Progenitor cell of endocrine pancreas (in vitro differentiated cells): ENCODE measurements around the gene SEMA6B. TPM values are rescaled to one million over a fixed set of nuclear protein-coding genes. Genes with fewer than 3 reads are reported as not detected.

ENCODE experiments used
- DNase-seq: peaks from one replicate; pipeline ENCODE4 v3.0.0; 2021; ENCODE audit warnings: low spot score; ENCODE audit not compliant: unreplicated experiment
- H3K27ac Mint-ChIP-seq: 2 replicates; pipeline ENCODE4 v1.8.0; 2021; ENCODE audit warnings: mild to moderate bottlenecking, moderate library complexity, mixed read lengths
- H3K27me3 Mint-ChIP-seq: 2 replicates; pipeline ENCODE4 v1.8.0; 2021; ENCODE audit warnings: mixed read lengths
- H3K36me3 Mint-ChIP-seq: 2 replicates; pipeline ENCODE4 v1.8.0; 2022; ENCODE audit warnings: mixed read lengths; ENCODE audit not compliant: insufficient read depth
- H3K4me1 Mint-ChIP-seq: 2 replicates; pipeline ENCODE4 v1.8.0; 2021; ENCODE audit warnings: low read depth, mixed read lengths
- H3K4me3 Mint-ChIP-seq: 2 replicates; pipeline ENCODE4 v1.8.0; 2021; ENCODE audit warnings: low read depth, mild to moderate bottlenecking, moderate library complexity, mixed read lengths
- H3K9me3 Mint-ChIP-seq: 2 replicates; pipeline ENCODE4 v1.8.0; 2021; ENCODE audit warnings: low read depth, mixed read lengths
- total RNA-seq: library from RNA; stranded (reverse); gene quantifications from 2 replicates; pipeline ENCODE4 v1.2.1, GENCODE V29; 2021
- TF ChIP-seq, protein P1 (sequence below): fragments of 200-600 bp; sonication (generic); IDR thresholded peaks from one replicate; pipeline ENCODE4 v1.5.0; 2021; ENCODE audit warnings: antibody characterized with exemption, mild to moderate bottlenecking; ENCODE audit not compliant: unreplicated experiment

Gene SEMA6B
- total RNA-seq, 1 donor from 2014 or later: 26.6 TPM

DNA sequence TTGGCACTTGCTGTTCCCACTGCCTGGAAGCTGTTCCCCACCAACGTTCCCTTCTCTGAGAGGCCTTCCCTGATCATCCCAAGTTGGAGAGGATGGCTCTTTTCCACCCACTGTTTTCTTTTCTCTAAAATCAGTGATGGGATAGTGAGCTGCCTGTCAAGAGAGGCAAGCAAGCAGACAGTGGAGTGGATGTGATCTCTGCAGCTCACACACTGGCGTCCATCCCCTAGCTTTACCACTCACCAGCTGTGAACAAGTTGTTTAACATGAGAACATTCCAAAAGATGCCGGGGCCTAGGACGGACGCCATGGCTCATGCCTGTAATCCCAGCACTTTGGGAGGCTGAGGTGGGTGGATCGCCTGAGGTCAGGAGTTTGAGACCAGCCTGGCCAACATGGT is 28.0 kb upstream of the SEMA6B start:
- DNase-seq: no peak
- H3K4me3 Mint-ChIP-seq: no peak overlapping the region
- H3K4me1 Mint-ChIP-seq: no peaks in the 10 kb centered on the region
- H3K27me3 Mint-ChIP-seq: peaks cover 50% of the 10 kb centered on the region
- no peak overlapping the region for H3K27ac Mint-ChIP-seq
- TF ChIP-seq, protein P1, sequence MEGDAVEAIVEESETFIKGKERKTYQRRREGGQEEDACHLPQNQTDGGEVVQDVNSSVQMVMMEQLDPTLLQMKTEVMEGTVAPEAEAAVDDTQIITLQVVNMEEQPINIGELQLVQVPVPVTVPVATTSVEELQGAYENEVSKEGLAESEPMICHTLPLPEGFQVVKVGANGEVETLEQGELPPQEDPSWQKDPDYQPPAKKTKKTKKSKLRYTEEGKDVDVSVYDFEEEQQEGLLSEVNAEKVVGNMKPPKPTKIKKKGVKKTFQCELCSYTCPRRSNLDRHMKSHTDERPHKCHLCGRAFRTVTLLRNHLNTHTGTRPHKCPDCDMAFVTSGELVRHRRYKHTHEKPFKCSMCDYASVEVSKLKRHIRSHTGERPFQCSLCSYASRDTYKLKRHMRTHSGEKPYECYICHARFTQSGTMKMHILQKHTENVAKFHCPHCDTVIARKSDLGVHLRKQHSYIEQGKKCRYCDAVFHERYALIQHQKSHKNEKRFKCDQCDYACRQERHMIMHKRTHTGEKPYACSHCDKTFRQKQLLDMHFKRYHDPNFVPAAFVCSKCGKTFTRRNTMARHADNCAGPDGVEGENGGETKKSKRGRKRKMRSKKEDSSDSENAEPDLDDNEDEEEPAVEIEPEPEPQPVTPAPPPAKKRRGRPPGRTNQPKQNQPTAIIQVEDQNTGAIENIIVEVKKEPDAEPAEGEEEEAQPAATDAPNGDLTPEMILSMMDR: no peak
- no peaks in the 10 kb centered on the region for H3K36me3 Mint-ChIP-seq
- H3K9me3 Mint-ChIP-seq: no peaks in the 10 kb centered on the region

DNA sequence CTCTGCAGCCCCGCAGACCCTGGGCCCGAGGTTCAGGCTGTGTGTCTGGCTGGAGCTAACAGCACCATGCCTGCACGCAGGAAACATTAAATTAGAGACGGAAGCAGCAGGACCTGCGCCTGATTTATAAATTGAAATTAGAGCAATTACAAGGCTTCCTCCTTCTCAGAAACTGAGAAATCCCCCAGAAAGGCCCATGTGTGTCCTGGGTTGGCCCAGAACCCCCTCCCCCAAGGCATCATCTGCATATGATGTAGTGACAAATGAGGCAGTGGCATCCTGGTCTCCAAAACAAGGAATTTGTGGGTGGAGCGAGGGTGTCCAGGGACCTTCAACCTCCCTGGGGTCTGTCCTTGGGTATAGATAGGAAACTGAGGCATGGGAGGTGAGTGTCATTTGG is 27.2 kb upstream of the SEMA6B start:
- no peaks in the 10 kb centered on the region for H3K9me3 Mint-ChIP-seq
- no peaks in the 10 kb centered on the region for H3K36me3 Mint-ChIP-seq
- no peak for DNase-seq
- no peak overlapping the region for H3K27ac Mint-ChIP-seq
- TF ChIP-seq, protein P1: no peak
- H3K4me1 Mint-ChIP-seq: peaks cover 3% of the 10 kb centered on the region
- H3K4me3 Mint-ChIP-seq: no peak overlapping the region
- H3K27me3 Mint-ChIP-seq: peaks cover 54% of the 10 kb centered on the region

DNA sequence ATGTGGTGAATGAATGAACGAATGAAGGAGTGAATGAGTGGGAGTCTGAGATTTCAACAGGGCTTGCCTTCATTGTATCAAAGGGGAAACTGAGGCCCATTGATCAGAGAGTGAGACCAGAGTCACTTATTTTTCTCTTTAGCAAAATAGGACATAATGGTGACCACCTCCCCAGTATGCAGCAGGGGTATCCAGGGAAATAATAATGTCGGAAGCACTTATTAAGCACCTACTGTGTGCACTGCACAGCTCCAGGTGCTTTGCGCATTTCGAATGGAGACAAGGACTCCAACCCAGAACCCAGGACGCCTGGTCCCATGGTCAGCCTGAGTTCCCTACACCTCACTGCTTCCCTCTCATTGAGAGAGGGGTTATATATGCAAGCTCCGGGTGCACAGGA is 26.8 kb upstream of the SEMA6B start:
- H3K36me3 Mint-ChIP-seq: no peaks in the 10 kb centered on the region
- no peak for DNase-seq
- TF ChIP-seq, protein P1: no peak
- no peak overlapping the region for H3K4me3 Mint-ChIP-seq
- H3K27me3 Mint-ChIP-seq: peaks cover 50% of the 10 kb centered on the region
- H3K27ac Mint-ChIP-seq: no peak overlapping the region
- H3K9me3 Mint-ChIP-seq: no peaks in the 10 kb centered on the region
- peaks cover 3% of the 10 kb centered on the region for H3K4me1 Mint-ChIP-seq

GRCh38 chr19:4585556-4585955 is 26.1 kb upstream of the SEMA6B start:
- DNase-seq: no peak
- peak overlapping the region; percentile 48 for H3K4me3 Mint-ChIP-seq
- H3K9me3 Mint-ChIP-seq: no peaks in the 10 kb centered on the region
- no peaks in the 10 kb centered on the region for H3K36me3 Mint-ChIP-seq
- peaks cover 47% of the 10 kb centered on the region for H3K27me3 Mint-ChIP-seq
- peaks cover 3% of the 10 kb centered on the region for H3K4me1 Mint-ChIP-seq
- H3K27ac Mint-ChIP-seq: no peak overlapping the region
- TF ChIP-seq, protein P1: no peak

GRCh38 chr19:4584670-4585460 is 25.4 kb upstream of the SEMA6B start:
- Mint-ChIP-seq H3K27ac (no peak overlapping the region), H3K36me3 (no peaks in the 10 kb centered on the region), H3K4me1 (peaks cover 3% of the 10 kb centered on the region), H3K27me3 (peaks cover 42% of the 10 kb centered on the region), H3K9me3 (no peaks in the 10 kb centered on the region), H3K4me3 (peak overlapping the region; percentile 48)
- TF ChIP-seq, protein P1: no peak
- no peak for DNase-seq
